CD4-positive, CD25-positive, alpha-beta regulatory T cell (primary cell): ENCODE data around the gene TMEM269. TPM values are rescaled to one million over a fixed set of nuclear protein-coding genes. Genes with fewer than 3 reads are reported as not detected.
A peak's percentile ranks its signal among the peaks of the same experiment; 100 is the strongest.

ENCODE experiments used
- ATAC-seq, 2 donors: fragments of 150-1000 bp; cut with Tn5 transposase; one replicate each; pipeline ENCODE4 v1.10.0; 2021; ENCODE audit warnings: low read depth in 2 of 2, moderate number of reproducible peaks in 2 of 2, moderate library complexity in 1 of 2
- DNase-seq, 3 donors: peaks; one replicate each; pipeline versions ENCODE4 v3.0.0 to v3.0.0-alpha.2; 2012 to 2022; ENCODE audit warnings: mixed read lengths in 1 of 3
- H3K27ac ChIP-seq: one replicate; pipeline ENCODE4 v1.7.0; 2013; ENCODE audit warnings: mild to moderate bottlenecking, low read length; ENCODE audit not compliant: insufficient read depth, poor library complexity, severe bottlenecking
- H3K27me3 ChIP-seq: one replicate; pipeline ENCODE4 v1.7.0; 2013; ENCODE audit warnings: low read length; ENCODE audit not compliant: control insufficient read depth, insufficient read depth
- H3K36me3 ChIP-seq: one replicate; pipeline ENCODE4 v1.7.0; 2013; ENCODE audit warnings: mild to moderate bottlenecking, low read length, moderate library complexity; ENCODE audit not compliant: control insufficient read depth, insufficient read depth
- H3K4me1 ChIP-seq: 2 replicates; pipeline ENCODE4 v1.7.0; 2013; ENCODE audit warnings: mild to moderate bottlenecking, low read length; ENCODE audit not compliant: insufficient read depth, control insufficient read depth, poor library complexity, severe bottlenecking
- H3K4me3 ChIP-seq: one replicate; pipeline ENCODE4 v1.7.0; 2013; ENCODE audit warnings: low read depth, mild to moderate bottlenecking, low read length, moderate library complexity
- H3K9me3 ChIP-seq, 2 experiments: 1 replicate in 1 of 2; 2 replicates in 1 of 2; pipeline ENCODE4 v1.7.0; 2013; ENCODE audit warnings: low read length in 2 of 2, mild to moderate bottlenecking in 1 of 2, moderate library complexity in 1 of 2; ENCODE audit not compliant: control insufficient read depth in 2 of 2
- H3K27ac Mint-ChIP-seq, 3 donors: one replicate each; pipeline ENCODE4 v1.8.0; 2020 to 2022; ENCODE audit warnings: mild to moderate bottlenecking in 3 of 3, mixed read lengths in 3 of 3, moderate library complexity in 2 of 3
- H3K27me3 Mint-ChIP-seq: one replicate; pipeline ENCODE4 v1.8.0; 2022; ENCODE audit warnings: mild to moderate bottlenecking, mixed read lengths
- H3K36me3 Mint-ChIP-seq: one replicate; pipeline ENCODE4 v1.8.0; 2020; ENCODE audit warnings: mixed read lengths
- H3K4me1 Mint-ChIP-seq, 4 donors: one replicate each; pipeline ENCODE4 v1.8.0; 2020 to 2022; ENCODE audit warnings: mixed read lengths in 4 of 4, mild to moderate bottlenecking in 1 of 4
- H3K4me3 Mint-ChIP-seq, 4 donors: one replicate each; pipeline ENCODE4 v1.8.0; 2020 to 2022; ENCODE audit warnings: mild to moderate bottlenecking in 4 of 4, mixed read lengths in 4 of 4, moderate library complexity in 3 of 4
- H3K9me3 Mint-ChIP-seq, 7 donors: one replicate each; pipeline ENCODE4 v1.8.0; 2020 to 2022; ENCODE audit warnings: mixed read lengths in 7 of 7, mild to moderate bottlenecking in 3 of 7, moderate library complexity in 2 of 7
- polyA plus RNA-seq, 4 donors: library from polyadenylated mRNA; unstranded; fragments of 300-500 nt; fragmentation: Illumina TruSeq; gene quantifications; one replicate each; pipeline ENCODE4 v1.2.3, GENCODE V29; 2021
- total RNA-seq: library from RNA; stranded (reverse); gene quantifications from one replicate; pipeline ENCODE4 v1.2.3, GENCODE V29; 2022

TMEM269 gene
- total and polyA plus RNA-seq, 5 donors from 2014 or later = 0.12 to 1.1 TPM; not detected in 3

DNA sequence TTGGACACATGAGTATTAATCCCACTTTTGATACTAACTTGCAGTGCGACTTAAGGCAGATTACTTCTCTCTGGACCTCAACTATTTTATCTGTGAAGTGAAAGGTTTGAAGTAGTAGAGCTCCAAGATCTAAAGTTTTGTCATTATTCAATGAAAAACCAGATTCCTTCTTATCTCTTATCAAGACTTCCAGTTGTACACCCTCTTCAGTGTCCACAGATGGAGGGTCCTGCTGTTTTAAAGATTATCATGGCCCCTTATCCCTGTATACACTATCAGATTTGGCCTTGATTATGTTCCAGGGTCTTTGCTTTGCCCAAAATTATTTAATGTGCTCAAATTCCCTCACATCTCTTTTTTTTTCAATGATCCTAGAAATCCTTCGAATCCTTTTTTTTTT, 16.6 kb upstream of the TMEM269 start:
- peak overlapping the region; percentile 89 for H3K4me3 ChIP-seq

DNA sequence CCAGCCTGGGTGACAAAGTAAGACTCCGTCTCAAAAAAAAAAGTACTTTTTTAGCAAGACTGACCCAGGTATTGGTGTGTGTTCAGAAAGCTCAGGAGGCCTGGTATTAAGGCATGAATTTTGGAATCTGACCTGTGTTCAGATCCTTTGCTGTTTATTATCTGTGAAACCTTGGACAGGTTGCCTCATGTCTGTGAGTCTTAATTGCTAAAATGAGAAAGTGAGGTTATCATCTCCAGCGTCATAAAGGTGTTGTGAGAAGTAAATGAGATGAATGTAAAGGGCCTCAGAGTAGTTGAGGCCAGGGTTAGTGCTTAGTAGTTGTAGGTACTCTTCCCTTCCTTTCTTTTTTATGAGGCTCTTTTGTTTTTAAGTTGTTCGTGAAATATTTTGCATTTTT, 15.0 kb upstream of the TMEM269 start:
- ATAC-seq (no peak), DNase-seq (no peak)
- Histone ChIP-seq H3K36me3 (peaks cover 18% of the 10 kb centered on the region), H3K4me3 (no peak overlapping the region), H3K27ac (no peak overlapping the region), H3K27me3 (no peaks in the 10 kb centered on the region), H3K9me3 (no peaks in the 10 kb centered on the region), H3K4me1 (peaks cover 49% of the 10 kb centered on the region)
- H3K27me3 Mint-ChIP-seq = peaks cover 4% of the 10 kb centered on the region
- H3K9me3 Mint-ChIP-seq = no peaks in the 10 kb centered on the region
- peaks cover 14% of the 10 kb centered on the region for H3K36me3 Mint-ChIP-seq
- H3K4me3 Mint-ChIP-seq = peak overlapping the region in 2 of 4 donors; percentile 76 to 85
- no peak overlapping the region for H3K27ac Mint-ChIP-seq
- peaks cover 22 to 58% (median 39%) of the 10 kb centered on the region in 4 donors for H3K4me1 Mint-ChIP-seq

More for the DNA sequence above, 16.6 kb upstream of the TMEM269 start:
- Histone ChIP-seq H3K27ac (no peak overlapping the region), H3K9me3 (no peaks in the 10 kb centered on the region), H3K4me1 (peaks cover 52% of the 10 kb centered on the region), H3K27me3 (no peaks in the 10 kb centered on the region), H3K36me3 (peaks cover 3% of the 10 kb centered on the region)
- Mint-ChIP-seq H3K9me3 (no peaks in the 10 kb centered on the region), H3K27me3 (peaks cover 4% of the 10 kb centered on the region), H3K4me3 (peak overlapping the region in 1 of 4 donors; percentile 94), H3K36me3 (peaks cover 8% of the 10 kb centered on the region), H3K4me1 (peaks cover 19 to 49% (median 34%) of the 10 kb centered on the region in 4 donors), H3K27ac (peak overlapping the region; percentile 26 to 98 (median 92))
- DNase-seq (no peak), ATAC-seq (no peak)

DNA sequence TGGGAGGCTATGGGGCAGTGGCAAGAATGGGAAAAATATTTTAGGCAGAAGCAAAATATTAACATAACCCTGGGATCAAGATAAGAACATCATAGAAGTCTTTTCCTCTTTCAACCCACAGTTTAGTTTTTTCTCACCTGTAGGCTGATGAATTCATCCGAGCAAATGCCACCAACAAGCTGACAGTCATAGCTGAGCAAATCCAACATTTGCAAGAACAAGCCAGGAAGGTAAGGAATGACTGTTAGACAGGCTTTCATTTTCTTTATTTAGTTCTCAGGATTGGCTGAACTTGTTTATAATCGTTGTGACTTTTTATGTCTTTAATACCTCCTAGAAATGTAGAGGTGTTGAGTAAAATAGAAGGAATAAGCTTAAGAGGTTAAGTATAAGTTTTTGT, 11.4 kb upstream of the TMEM269 start:
- H3K27me3 Mint-ChIP-seq = no peaks in the 10 kb centered on the region
- no peaks in the 10 kb centered on the region for H3K9me3 Mint-ChIP-seq
- Histone ChIP-seq H3K9me3 (no peaks in the 10 kb centered on the region), H3K36me3 (peaks cover 49% of the 10 kb centered on the region), H3K4me1 (peaks cover 23% of the 10 kb centered on the region), H3K4me3 (no peak overlapping the region), H3K27ac (no peak overlapping the region), H3K27me3 (no peaks in the 10 kb centered on the region)
- H3K4me3 Mint-ChIP-seq = no peak overlapping the region
- H3K27ac Mint-ChIP-seq = peak overlapping the region in 1 of 3 donors; percentile 52
- peaks cover 18 to 56% (median 39%) of the 10 kb centered on the region in 4 donors for H3K4me1 Mint-ChIP-seq
- ATAC-seq = no peak
- peaks cover 38% of the 10 kb centered on the region for H3K36me3 Mint-ChIP-seq
- DNase-seq = no peak

DNA sequence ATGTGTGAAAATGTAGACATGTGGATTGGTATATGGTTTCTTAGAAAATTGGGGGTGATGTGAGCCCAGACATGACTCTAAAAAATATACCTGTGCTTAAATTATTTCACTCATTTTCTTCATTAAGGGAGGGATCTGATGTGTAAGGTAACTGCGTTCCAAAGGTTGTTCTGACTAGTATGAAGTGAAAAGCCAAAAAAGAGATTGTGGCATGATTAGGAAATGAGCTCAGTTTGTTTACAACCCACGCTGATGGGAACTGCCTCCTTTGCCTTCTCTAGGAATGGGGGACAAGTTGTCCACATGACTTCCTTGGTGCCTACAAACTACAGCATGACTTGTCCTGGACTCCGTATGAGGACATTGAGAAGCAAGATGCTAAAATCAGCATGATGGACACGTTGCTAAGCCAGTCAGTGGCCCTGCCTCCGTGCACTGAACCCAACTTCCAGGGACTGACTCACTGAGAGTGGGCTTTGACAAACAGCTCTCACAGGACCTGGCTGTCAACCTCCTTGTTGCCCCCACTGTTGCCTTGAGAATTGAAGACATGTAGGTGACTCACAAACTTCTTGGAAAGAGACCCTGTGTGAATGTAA, 9.8 kb upstream of the TMEM269 start:
- Histone ChIP-seq H3K36me3 (peaks cover 54% of the 10 kb centered on the region), H3K4me1 (peaks cover 15% of the 10 kb centered on the region), H3K27ac (no peak overlapping the region), H3K9me3 (no peaks in the 10 kb centered on the region), H3K27me3 (no peaks in the 10 kb centered on the region), H3K4me3 (no peak overlapping the region)
- Mint-ChIP-seq H3K36me3 (peaks cover 43% of the 10 kb centered on the region), H3K4me1 (peaks cover 18 to 40% (median 31%) of the 10 kb centered on the region in 4 donors), H3K9me3 (peaks cover 0 to 1% (median 0%) of the 10 kb centered on the region in 7 donors), H3K4me3 (no peak overlapping the region), H3K27ac (peak overlapping the region in 1 of 3 donors; percentile 17), H3K27me3 (no peaks in the 10 kb centered on the region)
- ATAC-seq = no peak
- no peak for DNase-seq

DNA sequence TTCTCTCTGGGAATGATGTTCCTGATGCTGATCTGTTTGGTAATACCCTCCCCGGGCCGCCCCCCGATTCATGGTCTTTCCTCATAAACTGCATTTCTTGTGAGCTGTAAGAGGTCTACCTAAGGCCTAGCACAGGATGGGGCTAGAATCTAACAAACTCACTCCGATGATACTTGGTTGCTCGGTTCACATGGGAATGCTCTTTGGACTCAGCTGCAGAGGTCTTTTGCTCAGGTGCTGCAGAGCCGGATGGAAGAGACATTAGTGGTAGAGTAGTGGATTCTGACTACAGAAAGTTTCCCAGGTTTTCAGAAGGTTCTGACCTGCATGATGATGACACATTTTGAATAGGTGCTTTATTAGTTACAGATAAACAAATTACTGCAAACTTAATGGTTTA, 8.3 kb upstream of the TMEM269 start:
- peaks cover 61% of the 10 kb centered on the region for H3K36me3 ChIP-seq
- peaks cover 54% of the 10 kb centered on the region for H3K36me3 Mint-ChIP-seq
- no peaks in the 10 kb centered on the region for H3K27me3 Mint-ChIP-seq
- no peak overlapping the region for H3K4me3 Mint-ChIP-seq
- no peak overlapping the region for H3K27ac Mint-ChIP-seq
- no peaks in the 10 kb centered on the region for H3K9me3 ChIP-seq
- H3K4me3 ChIP-seq = no peak overlapping the region
- no peak for ATAC-seq
- peaks cover 0 to 1% (median 0%) of the 10 kb centered on the region in 7 donors for H3K9me3 Mint-ChIP-seq
- no peak for DNase-seq
- peaks cover 12 to 30% (median 23%) of the 10 kb centered on the region in 4 donors for H3K4me1 Mint-ChIP-seq
- H3K4me1 ChIP-seq = peaks cover 6% of the 10 kb centered on the region
- H3K27me3 ChIP-seq = no peaks in the 10 kb centered on the region
- no peak overlapping the region for H3K27ac ChIP-seq

DNA sequence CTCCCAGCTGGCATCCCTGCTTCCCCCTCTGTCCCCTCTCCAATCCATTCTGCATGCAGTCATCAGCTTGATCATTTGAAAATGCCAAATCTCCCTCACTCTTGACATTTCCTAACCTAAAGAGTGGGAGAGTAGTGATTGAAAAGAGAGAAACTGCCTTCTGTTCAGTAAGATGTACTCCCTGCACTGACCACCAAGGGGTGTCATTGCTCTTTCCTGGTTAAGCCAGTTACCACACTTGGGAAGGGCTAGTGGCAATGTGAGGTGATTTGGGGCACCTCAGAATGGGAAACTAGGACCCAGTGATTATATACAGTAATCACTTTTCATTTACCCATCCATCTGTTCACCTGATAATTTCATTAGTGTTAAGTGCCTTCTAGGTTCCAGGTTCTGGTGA, 6.9 kb upstream of the TMEM269 start:
- Mint-ChIP-seq H3K36me3 (peaks cover 59% of the 10 kb centered on the region), H3K4me3 (peak overlapping the region in 1 of 4 donors; percentile 8), H3K27me3 (no peaks in the 10 kb centered on the region), H3K4me1 (peaks cover 6 to 24% (median 16%) of the 10 kb centered on the region in 4 donors), H3K27ac (peak overlapping the region in 1 of 3 donors; percentile 3), H3K9me3 (peaks cover 0 to 1% (median 0%) of the 10 kb centered on the region in 7 donors)
- Histone ChIP-seq H3K4me1 (no peaks in the 10 kb centered on the region), H3K36me3 (peaks cover 61% of the 10 kb centered on the region), H3K9me3 (no peaks in the 10 kb centered on the region), H3K4me3 (no peak overlapping the region), H3K27me3 (no peaks in the 10 kb centered on the region), H3K27ac (no peak overlapping the region)
- DNase-seq = peak in 2 of 3 donors; percentile 39 to 53
- peak in 1 of 2 donors; percentile 58 for ATAC-seq

DNA sequence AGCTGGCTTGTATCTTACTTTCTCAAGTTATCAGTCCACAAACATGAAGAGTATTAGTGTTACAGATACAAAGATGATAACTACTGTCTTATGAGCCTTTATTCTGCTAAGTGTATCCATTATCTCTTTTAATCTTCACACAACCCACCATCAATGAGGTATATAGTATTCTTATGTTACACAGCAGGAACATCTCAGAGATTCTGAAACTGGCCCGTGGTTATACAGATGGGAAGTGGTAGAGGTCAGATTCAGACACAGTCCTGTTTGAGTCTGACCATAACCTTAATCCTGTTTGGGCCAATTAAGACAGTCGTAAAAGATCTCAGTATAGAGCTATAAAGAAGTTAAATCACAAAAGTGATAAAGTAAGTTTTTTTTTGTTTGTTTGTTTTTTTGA, 5.1 kb upstream of the TMEM269 start:
- Mint-ChIP-seq H3K9me3 (peaks cover 0 to 1% (median 0%) of the 10 kb centered on the region in 7 donors), H3K36me3 (peaks cover 53% of the 10 kb centered on the region), H3K4me3 (no peak overlapping the region), H3K4me1 (peaks cover 4 to 19% (median 14%) of the 10 kb centered on the region in 4 donors), H3K27me3 (no peaks in the 10 kb centered on the region), H3K27ac (peak overlapping the region in 1 of 3 donors; percentile 53)
- H3K4me3 ChIP-seq = no peak overlapping the region
- ATAC-seq (no peak), DNase-seq (no peak)
- H3K27me3 ChIP-seq = no peaks in the 10 kb centered on the region
- peaks cover 43% of the 10 kb centered on the region for H3K36me3 ChIP-seq
- no peaks in the 10 kb centered on the region for H3K9me3 ChIP-seq
- H3K4me1 ChIP-seq = peaks cover 4% of the 10 kb centered on the region
- H3K27ac ChIP-seq = no peak overlapping the region

DNA sequence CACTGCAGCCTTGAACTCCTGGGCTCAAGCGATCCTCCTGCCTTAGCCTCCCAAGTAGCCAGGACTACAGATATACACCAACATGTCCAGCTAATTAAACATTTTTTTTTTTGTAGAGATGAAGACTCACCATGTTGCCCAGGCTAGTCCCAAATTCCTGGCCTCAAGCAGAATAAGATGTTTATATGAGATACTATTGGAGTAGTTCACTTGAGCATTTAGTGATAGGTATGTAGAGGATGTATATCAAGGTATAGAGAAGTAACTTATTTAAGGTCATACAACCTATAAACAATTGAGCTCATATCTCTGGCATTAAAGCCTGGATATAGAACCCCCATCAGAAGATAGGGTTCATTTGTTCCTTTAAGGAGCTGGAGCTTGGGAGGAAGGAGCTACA, 4.6 kb upstream of the TMEM269 start:
- no peak for ATAC-seq
- Mint-ChIP-seq H3K4me1 (peaks cover 4 to 21% (median 13%) of the 10 kb centered on the region in 4 donors), H3K27me3 (no peaks in the 10 kb centered on the region), H3K9me3 (peaks cover 0 to 1% (median 0%) of the 10 kb centered on the region in 7 donors), H3K36me3 (peaks cover 49% of the 10 kb centered on the region), H3K27ac (peak overlapping the region; percentile 1 to 53 (median 50)), H3K4me3 (peak overlapping the region in 1 of 4 donors; percentile 22)
- H3K36me3 ChIP-seq = peaks cover 39% of the 10 kb centered on the region
- H3K4me1 ChIP-seq = peaks cover 9% of the 10 kb centered on the region
- no peak overlapping the region for H3K4me3 ChIP-seq
- no peaks in the 10 kb centered on the region for H3K27me3 ChIP-seq
- DNase-seq = no peak
- H3K27ac ChIP-seq = no peak overlapping the region
- no peaks in the 10 kb centered on the region for H3K9me3 ChIP-seq
